GM19438 (cell line): ENCODE measurements around the gene ST8SIA6.
A peak's percentile ranks its signal among the peaks of the same experiment; 100 is the strongest.
"Not testable (repeated sequence)": the region's sequence is repeated elsewhere in the genome, so short reads cannot be mapped to it uniquely, and the experiment has no call there.

Source experiments
- ATAC-seq: cut with Tn5 transposase; IDR thresholded peaks from one replicate; pipeline ENCODE4 v1.9.1; 2021; ENCODE audit warnings: low read depth; ENCODE audit not compliant: unreplicated experiment

Gene ST8SIA6

DNA sequence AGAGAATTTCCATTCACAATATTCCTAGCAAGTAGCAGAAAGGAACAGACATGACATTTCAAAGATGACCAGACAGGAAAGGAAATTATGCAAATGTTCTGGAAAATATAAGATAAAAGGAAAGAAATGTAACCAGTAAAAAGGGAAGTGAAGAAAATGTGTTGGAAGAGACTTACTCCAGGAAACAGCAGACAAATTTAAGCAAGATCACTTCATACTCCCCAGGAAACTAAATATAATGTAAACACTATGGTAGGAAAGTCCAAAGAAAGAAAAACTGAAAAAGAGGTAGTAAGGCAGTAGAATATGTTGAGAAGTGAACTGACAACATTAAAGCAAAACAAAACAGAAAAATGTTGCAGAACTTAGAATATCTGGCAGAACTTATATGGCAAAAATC lies 6.4 kb upstream of the ST8SIA6 start:
- ATAC-seq: no peak

DNA sequence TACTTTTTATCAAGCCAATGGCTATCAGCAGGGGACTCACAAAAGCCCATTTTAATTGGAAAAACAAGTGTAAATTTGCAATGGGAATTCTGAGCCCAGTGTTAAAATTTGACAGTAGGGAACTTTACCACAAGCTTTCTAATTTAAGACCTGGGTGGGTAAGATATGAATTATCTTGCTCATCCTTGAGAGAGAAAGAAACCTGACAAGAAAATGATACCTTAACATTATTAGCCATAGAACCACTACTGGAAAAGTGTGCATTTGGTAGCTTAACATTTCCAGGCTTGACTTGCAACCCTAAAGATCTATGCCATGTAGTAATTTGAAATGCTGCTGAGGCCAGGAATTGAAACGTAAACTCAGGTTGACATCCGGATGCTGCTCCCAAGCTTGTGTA lies 2.7 kb upstream of the ST8SIA6 start:
- ATAC-seq: no peak

DNA sequence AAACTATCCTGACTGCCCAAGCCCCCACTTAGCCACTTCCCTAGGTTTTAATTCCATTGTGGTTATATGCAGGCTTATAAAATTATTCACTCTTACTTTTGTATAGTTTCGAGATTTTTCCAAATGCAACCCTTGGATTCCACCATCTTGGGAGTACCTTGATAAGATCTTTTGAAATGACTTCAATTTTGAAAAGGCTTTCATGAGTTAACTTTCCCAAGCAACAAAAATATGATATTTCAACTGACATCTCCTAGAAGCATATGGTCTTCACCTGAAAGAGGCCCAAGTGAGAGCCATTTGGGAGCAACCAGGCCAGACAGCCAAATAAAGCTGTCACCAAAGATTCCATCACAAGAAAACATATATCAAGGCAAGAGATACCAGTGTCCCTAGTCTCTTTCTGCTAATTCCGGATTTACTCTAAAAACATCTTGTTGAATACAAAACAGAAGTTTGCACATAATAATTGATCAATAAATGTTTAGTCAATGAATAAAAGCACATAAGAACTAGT lies 1.7 kb upstream of the ST8SIA6 start:
- no peak for ATAC-seq

DNA sequence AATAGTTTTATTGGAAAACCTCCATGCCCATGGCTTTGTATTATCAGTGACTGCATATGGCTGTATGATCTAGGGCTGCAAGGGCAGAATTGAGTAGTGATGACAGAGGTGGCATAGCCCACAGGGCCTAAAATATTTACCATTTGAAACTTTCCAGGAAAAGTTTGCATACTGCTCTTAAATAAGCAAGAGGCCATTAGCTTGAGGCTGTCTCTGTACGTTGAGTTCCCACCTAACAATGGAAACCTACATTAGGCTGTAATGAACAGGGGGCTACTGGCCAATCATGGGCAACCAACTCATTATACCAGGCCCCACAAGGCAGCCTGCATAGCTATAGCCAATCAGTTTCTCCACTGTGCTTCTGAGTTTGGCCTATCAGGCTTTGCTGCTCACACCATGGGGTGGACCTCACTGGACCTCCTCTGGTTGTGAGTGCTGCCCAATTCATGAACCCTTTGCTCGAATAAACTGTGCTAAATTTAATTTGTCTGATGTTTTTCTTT lies 673 bp upstream of the ST8SIA6 start:
- ATAC-seq: no peak

DNA sequence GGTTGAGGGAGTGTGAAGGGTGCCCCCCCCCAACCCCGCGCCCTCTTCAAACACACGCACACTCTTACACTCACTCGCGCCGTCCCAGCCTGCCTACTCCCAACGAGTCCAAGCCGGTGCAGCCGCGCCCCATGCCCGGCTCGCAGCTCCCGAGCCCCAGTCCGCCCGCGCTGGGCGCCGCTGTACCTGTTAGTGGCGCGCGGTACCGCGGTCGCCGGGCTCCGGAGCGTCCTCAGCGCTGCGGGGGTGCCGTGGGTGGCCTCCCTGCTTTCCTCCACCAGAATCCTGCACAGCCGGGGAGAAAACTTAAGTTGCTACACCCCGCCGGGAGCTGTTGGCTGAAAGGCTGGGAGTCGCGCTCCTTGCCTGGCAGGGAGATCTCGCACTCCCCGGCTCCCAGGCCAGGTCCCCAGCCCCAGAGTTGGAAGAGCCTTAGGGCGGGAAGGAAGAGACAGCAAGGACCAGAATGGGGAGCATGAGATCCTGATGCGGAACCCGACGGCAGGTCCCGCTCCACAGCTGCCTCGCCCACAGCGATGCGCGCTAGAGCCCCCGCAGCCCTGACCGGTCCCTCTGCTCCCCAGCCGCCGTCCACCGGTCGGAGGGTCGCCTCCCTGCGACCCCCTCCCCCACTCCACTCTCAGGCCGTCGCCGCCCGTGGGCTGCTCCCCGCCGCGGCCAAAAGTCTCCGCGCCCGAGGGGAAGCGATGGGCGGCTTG lies 863 bp downstream of the ST8SIA6 start:
- no peak for ATAC-seq

DNA sequence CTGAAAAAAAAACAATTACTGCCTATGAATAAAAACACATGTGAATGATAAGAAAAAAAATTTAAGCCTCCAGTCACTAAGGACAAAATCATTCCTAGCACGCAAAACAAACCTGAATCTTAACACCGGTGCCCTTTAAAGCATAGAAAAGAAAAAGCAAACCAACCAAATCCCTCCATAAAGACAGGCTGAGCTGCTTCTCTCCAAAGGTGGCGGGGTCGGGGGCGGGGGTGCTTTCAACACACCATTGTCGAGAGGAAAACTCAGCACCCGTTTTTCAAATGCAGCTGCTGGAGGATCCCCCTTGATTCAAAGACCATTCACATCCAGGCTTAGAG lies 1.4 kb downstream of the ST8SIA6 start:
- no peak for ATAC-seq

DNA sequence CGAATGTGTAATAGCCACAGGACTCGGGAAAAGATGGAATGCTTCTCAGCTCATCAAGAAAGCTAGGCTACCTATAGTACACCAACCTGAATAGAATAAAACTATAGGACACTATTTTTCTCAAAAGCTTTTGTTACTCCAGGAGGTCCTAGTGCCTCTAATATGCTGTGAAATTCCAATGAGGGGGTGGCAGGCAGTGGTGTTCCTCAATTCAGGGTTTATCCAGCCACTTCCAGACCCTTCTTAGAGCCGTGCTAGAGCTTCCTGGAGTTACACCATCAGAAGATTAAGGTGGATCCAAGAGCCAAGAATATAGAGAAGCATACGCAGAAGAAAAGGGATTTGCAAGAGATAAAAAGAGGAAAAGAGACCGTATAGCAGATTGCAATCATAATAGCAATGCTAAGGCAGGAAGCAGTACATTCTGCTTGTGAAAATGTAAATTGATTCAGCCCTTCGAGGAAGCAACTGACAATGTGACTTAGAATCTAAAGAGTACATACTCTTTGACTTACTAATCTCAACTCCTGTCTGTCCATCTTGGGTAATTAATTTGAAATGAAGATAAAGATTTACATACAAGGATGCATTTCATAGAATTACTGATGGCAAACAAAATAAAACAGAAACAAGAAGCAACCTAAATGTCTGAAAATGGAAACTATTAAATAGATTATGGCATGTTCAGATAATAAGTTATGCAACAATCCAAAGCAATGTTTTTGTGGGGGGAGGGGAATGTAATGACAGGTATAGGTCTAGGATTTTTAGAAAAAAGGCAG lies 2.1 kb downstream of the ST8SIA6 start:
- no peak for ATAC-seq

DNA sequence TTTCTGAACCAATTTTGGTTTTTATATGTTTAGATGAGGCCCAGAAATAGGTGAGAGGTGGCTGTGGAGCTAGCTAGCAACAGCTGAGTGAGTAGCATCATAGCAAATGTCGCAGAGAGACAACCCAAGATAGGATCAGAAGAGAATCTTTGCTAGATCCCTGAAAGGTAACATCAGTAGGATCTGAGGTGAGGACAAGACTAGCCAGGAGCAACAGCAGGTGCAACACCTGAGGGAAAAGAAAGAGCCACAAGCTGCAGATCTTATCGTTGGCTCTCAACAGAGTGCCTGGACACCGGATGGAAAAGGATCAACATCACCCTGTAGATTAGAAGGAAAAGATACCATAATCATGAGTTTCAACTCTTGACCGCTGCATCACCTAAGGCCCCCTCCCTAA lies 4.4 kb downstream of the ST8SIA6 start:
- ATAC-seq: no peak

DNA sequence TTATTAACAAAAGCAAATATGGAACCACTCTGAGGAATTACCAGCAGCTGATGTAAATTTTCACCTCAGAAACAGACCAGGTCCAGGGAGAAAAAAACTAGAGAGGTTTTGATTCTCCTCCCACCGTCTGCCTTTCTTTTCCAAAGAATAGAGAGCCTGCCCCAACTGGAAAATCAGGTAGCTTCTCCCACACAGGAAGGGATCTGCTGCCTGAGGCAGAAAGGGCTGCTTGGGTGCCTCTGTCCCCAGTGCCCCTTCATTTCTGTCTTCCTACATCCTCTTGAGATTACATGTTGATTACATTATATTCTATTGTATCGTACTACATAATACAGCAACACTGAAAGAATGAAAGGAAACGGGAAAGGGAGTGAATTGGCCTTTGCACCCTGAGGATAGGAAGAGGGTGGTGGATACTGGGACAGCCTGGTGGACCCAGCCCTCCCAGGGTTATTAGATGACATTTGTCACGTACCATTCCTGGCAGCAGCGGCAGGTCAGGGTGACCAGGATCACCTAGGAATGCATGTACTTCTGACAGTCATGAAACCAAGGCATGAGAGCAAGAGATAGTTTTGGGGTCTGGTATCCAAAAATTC lies 8.9 kb downstream of the ST8SIA6 start:
- ATAC-seq: no peak

DNA sequence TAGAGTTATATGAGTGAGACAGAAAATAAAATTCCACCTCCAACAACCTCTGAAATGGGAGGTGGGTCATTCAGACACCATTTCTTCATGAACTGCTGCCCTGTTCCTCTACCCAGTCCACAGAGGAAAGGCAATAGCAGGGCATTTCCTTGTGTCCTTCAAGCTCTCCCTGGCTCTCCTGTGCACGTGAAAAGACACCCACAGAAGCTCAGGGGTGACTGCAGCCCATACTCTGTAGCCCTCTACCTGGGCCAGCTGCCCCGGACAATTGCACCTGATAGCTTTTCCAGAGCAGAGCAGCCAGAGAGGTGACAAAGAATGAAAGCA lies 10.0 kb downstream of the ST8SIA6 start:
- no peak for ATAC-seq

DNA sequence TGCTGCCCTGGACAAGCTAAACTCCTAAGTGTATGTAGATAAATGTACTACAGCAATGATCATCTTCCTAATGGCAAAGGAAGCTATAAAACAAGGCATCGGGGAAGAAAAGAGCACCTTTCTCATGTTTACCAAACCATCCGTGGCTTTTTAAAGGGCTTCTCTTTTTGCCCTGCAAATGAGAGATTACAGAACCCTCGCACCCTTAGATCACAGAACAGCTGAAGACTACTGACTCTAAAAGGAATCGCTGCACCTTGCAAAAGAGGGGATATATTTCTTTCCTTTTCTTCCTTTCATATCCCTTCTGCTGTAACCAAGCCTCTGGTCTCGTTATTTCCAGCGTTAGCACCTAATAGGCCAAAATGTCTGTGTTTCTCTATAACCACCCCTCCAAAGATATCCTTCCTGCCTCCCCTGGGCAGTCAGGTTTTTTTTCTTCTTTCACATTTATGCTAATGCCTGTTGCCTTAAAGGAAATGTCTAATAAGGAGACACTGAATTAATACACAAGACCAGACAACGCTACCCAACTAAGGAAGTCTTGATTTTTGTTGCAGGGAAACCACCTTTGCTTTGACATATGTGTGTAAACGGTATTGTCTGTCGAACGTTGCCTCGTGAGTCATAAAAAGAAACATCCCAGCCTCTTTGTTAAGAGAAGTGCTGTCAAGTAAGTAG lies 10.5 kb downstream of the ST8SIA6 start:
- ATAC-seq: peak; percentile 84

DNA sequence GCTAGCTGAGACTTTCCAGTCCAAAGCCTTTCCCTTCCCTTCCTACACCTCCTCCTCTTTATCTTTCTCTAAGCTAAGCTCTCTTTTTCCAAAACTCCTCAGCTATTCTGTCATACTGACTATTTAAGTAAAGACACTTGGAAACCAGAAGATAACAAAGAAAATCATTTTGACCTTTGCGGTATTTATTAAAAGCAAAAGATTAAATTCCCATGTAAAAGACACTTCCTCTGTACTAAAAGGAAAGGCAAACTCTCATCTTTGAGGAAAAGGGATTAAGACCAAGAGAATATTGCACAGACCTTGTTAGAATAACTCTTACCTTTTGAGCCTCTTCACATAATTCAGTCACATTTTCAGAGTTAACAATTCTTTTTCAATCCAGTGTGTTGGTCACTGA lies 15.8 kb downstream of the ST8SIA6 start:
- no peak for ATAC-seq

DNA sequence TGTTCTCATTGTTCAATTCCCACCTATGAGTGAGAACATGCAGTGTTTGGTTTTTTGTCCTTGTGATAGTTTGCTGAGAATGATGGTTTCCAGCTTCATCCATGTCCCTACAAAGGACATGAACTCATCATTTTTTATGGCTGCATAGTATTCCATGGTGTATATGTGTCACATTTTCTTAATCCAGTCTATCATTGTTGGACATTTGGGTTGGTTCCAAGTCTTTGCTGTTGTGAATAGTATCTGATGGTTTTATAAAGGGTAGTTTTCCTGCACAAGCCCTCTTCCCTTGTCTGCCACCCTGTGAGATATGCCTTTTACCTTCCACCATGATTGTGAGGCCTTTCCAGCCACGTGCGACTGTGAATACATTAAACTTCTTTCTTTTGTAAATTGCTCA lies 17.8 kb downstream of the ST8SIA6 start:
- ATAC-seq: not testable (repeated sequence)

DNA sequence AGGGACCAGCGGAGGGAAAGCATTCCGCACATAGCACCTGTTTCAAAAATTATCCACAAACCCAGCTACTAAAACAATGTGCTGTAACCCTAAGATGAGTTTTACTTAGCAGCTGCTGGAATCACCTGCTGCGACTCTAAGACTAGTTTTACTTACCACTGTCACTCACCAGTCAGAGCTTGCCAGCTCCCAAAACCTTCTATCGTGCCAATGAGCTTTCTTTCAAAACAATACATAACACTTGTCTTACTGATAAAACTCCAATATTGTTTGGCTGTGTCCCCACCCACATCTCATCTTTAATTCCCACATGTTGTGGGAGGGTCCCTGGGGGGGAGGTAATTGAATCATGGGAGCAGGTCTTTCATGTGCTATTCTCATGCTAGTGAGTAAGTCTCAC lies 18.4 kb downstream of the ST8SIA6 start:
- ATAC-seq: no peak

DNA sequence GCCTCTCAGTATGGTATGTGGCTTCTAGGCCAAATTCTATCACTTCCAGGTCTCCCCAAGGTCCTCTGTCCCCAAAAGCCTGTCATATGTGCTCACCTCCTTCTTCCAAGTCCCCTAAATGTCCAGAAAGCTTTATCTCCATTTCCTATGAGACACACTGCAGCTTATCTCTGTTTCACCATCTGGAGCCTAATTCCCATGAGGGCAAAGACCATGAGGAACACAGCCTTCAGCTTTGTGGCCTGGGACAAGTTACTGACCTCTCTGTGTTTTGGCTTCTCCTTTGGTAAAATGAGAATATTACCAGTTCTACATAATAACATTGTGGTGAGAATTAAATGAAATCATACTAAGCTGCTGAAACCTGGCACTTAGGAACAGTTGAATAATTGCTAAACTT lies 19.2 kb downstream of the ST8SIA6 start:
- no peak for ATAC-seq

DNA sequence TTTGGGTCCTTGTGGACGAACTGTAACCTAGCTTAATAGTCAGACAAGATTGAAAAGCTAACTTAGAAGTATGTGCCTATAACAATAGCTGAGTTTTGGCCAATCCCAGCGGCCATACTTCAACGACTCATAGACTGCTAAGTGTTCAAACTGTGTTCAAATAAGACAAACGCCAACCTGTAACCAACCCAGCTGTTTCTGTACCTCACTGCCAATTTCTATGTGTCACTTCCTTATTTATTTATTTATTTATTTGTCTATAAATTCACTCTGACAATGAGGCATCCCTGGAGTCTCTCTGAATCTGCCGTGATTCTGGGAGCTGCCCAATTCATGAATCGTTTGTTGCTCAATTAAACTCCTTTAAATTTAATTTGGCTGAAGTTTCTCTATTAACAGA lies 21.7 kb downstream of the ST8SIA6 start:
- ATAC-seq: no peak

DNA sequence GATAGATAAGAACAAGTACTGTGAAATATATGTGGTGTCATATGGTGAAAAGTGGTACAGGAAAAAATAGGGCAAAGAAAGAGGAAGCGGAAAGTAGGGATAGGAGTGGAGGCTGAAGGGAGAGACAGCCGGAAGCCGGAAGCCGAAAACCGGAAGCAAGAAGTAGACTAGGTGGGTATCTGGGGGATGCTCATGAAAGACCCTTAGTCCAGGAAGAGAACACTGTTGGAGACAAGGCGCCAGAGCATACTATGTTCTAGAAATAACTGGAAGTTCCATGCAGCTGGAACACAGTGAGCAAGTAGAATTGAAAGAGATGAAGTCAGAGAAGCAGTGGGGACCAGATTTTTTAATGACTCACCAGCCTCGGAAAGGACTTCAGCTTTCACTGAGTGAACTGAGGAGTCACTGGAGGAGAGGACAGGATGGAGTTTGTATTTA lies 22.5 kb downstream of the ST8SIA6 start:
- ATAC-seq: no peak

DNA sequence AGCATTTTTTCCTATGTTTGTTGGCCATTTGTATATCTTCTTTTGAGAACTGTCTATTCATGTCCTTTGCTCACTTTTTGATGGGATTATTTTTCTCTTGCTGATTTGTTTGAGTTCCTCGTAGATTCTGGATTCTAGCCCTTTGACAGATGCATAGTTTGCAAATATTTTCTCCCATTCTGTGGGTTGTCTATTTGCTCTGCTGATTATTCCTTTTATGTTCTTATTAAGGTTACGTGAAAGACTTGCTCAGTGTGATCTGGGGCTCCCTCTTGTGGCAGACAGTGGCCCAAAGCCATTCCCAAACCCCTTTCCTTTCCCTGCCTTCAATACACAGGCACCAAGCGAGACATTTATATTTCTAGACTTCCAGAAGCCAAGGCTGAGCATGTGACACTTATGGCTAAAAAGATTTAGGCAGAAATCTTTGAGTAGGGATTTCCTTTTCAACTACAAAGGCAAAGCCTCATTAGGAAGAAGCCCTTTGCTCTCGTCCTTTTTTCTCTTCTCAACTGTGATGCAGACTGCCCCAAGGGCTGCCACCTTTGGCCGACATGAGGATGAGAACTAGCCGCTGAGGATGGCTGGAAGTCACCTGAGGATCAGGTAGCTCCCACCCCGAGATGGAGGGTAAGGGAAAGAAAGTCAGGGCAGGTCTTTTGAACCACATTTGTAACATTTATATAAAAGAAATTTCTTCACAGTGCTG lies 23.6 kb downstream of the ST8SIA6 start:
- no peak for ATAC-seq

DNA sequence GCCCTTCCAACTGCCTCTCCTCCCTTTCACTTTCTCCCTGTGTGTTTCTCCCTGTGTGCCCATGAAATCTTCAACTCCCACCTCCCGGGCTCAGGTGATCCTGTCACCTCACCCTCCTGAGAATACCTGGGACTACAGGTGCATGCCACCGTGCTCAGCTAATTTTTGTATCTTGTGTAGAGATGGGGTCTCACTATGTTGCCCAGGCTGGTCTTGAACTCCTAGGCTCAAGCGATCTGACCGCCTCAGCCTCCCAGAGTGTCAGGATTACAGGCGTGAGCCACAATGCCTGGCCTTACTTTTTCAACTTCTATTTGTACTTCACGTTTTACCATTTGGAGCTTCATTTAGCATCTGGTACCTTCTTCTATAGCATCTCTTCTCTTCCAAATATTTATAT lies 24.9 kb downstream of the ST8SIA6 start:
- ATAC-seq: no peak

DNA sequence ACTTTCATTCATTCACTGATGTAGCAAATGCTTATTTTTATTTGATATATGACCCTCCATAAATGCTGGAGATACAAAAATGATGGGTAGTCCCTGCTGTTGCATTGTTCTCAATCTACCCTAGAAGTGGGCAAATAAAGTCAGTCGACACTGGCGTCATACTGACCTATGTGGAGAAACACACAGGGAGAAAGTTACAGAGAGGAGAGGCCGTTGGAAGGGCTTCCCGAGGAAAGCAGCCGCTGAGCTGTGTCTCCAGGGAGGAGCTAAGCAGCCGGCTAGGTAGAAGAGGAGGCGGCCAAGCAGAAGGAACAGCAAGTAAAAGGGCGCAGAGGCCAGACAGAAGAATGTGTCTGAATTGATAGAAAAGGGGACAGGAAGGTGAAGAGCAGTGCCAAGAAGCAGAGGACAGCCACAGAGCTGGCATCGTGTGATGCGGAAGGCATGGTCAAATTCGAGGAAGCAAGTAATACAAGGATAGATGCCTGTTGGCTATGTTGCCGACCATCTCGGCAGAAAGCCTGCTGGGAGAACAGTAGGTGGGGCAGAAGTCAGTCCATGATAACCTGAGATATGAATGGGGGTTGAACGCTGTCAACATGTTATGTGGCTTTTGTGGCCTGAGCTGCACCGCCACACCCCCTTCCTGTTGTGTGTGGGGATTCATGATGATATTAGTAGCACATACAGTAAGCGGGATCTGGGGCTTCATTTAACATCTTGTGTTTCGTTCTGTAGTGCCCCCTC lies 25.9 kb downstream of the ST8SIA6 start:
- ATAC-seq: peak; percentile 71
